K562 (cell line): ENCODE results near the gene HHIPL1. TPM values are rescaled to one million over a fixed set of nuclear protein-coding genes. Genes with fewer than 3 reads are reported as not detected.

Source experiments
- POLR2G ChIP-seq: fragments of 200-400 bp; formaldehyde crosslinking; IDR thresholded peaks from 2 replicates; pipeline ENCODE4 v1.6.1; 2017; ENCODE audit warnings: low read depth, mild to moderate bottlenecking, antibody characterized with exemption, low read length, moderate library complexity
- REST ChIP-seq, 2 experiments: fragments of 450-650 bp; formaldehyde crosslinking in 1 of 2; IDR thresholded peaks; 2 replicates each; pipeline versions ENCODE4 v1.4.0 to v1.6.1; 2014 to 2020; ENCODE audit warnings: mild to moderate bottlenecking in 2 of 2, borderline replicate concordance in 1 of 2, low read depth in 1 of 2
- polyA plus RNA-seq, 8 experiments: library from polyadenylated mRNA; depleted of rRNA in 4 of 8; stranded (reverse) in 5 of 8; unstranded in 3 of 8; fragments of >200 nt; fragmentation: Nextera tagmentation in 2 of 8; fragmentation: Illumina TruSeq in 1 of 8; extraction: Ambion mirVana in 2 of 8; extraction: Trizol in 1 of 8; gene quantifications; 2 replicates each; pipeline versions ENCODE4 v1.2.1 to v1.2.3, GENCODE V29; 2011 to 2014; ENCODE audit warnings: inconsistent platforms in 1 of 8, missing spikeins in 1 of 8
- total RNA-seq, 7 experiments: library from RNA; depleted of rRNA in 6 of 7; stranded (reverse); fragments of >200 nt in 6 of 7; fragmentation: Illumina TruSeq in 2 of 7; extraction: Trizol in 2 of 7; gene quantifications; 2 replicates each; pipeline versions ENCODE4 v1.2.1 to v1.2.3, GENCODE V29; 2011 to 2021; ENCODE audit warnings: low replicate concordance in 1 of 7

The HHIPL1 gene
- total and polyA plus RNA-seq, 9 of the 15 experiments (the other 6 are each of a cell fraction or from before 2014, with no cell fraction given) = not detected

GRCh38 chr14:99647411-99647810 lies 2.5 kb downstream of the HHIPL1 start (continued):
- no peak for TF ChIP-seq REST (IDR thresholded peaks at IDR 0.05; ENCODE audit: borderline replicate concordance)
- no peak for TF ChIP-seq REST (CRISPR knock-in tag; IDR thresholded peaks at IDR 0.05; ENCODE audit: low read depth)
- TF ChIP-seq POLR2G = no peak
